NCI-H2029 (cell line): ENCODE data around the gene ABCC6.
"Not testable (repeated sequence)": the region's sequence is repeated elsewhere in the genome, so short reads cannot be mapped to it uniquely, and the experiment has no call there.

ENCODE experiments used
- DNase-seq: peaks from one replicate; lab custom pipeline; 2025; lab: John Stamatoyannopoulos, UW

The ABCC6 gene

GRCh38 chr16:16223662-16224241 lies 458 bp upstream of the ABCC6 start:
- not testable (repeated sequence) for DNase-seq

- not testable (repeated sequence) for DNase-seq
These were observed 1.9 kb downstream of the ABCC6 start for GRCh38 chr16:16221382-16221781.

GRCh38 chr16:16220449-16220848 lies 2.8 kb downstream of the ABCC6 start:
- DNase-seq: not testable (repeated sequence)

GRCh38 chr16:16218787-16219186 lies 4.5 kb downstream of the ABCC6 start:
- not testable (repeated sequence) for DNase-seq

GRCh38 chr16:16218349-16218748 lies 4.9 kb downstream of the ABCC6 start:
- not testable (repeated sequence) for DNase-seq

GRCh38 chr16:16213863-16214293 lies 9.4 kb downstream of the ABCC6 start:
- peak; percentile 29 for DNase-seq

- not testable (repeated sequence) for DNase-seq
These were observed 11.9 kb downstream of the ABCC6 start for GRCh38 chr16:16211404-16211803.

GRCh38 chr16:16208461-16208860 lies 14.8 kb downstream of the ABCC6 start:
- not testable (repeated sequence) for DNase-seq

- not testable (repeated sequence) for DNase-seq
These were observed 15.4 kb downstream of the ABCC6 start for GRCh38 chr16:16207787-16208334.

- DNase-seq: not testable (repeated sequence)
These were observed 16.1 kb downstream of the ABCC6 start for GRCh38 chr16:16207097-16207786.

- not testable (repeated sequence) for DNase-seq
These were observed 17.4 kb downstream of the ABCC6 start for GRCh38 chr16:16205864-16206263.

GRCh38 chr16:16204552-16204951 lies 18.7 kb downstream of the ABCC6 start:
- DNase-seq: not testable (repeated sequence)

GRCh38 chr16:16203494-16203893 lies 19.8 kb downstream of the ABCC6 start:
- peak; percentile 20 for DNase-seq

- peak; percentile 46 for DNase-seq
These were observed 20.7 kb downstream of the ABCC6 start for GRCh38 chr16:16202400-16203143.

GRCh38 chr16:16201880-16202279 lies 21.4 kb downstream of the ABCC6 start:
- DNase-seq: not testable (repeated sequence)

- DNase-seq: not testable (repeated sequence)
These were observed 22.9 kb downstream of the ABCC6 start for GRCh38 chr16:16200391-16200790.

GRCh38 chr16:16199428-16199827 lies 23.9 kb downstream of the ABCC6 start:
- not testable (repeated sequence) for DNase-seq

- DNase-seq: no peak
These were observed 25.3 kb downstream of the ABCC6 start for GRCh38 chr16:16197966-16198365.

GRCh38 chr16:16197331-16197730 lies 26.0 kb downstream of the ABCC6 start:
- DNase-seq: no peak

- no peak for DNase-seq
These were observed 27.2 kb downstream of the ABCC6 start for GRCh38 chr16:16196099-16196498.

- no peak for DNase-seq
These were observed 31.7 kb downstream of the ABCC6 start for GRCh38 chr16:16191493-16192167.

- DNase-seq: not testable (repeated sequence)
These were observed 32.3 kb downstream of the ABCC6 start for GRCh38 chr16:16190966-16191365.
